OCI-M2 (cell line): ENCODE data around the gene SEMA3C.

Experiments
- DNase-seq: peaks from one replicate; lab custom pipeline; 2025; ENCODE audit not compliant: unreplicated experiment; lab: John Stamatoyannopoulos, UW

Gene SEMA3C

GRCh38 chr7:80890426-80891258, 28.2 kb downstream of the SEMA3C start:
- no peak for DNase-seq

- DNase-seq, result no peak
These were observed 29.3 kb downstream of the SEMA3C start for GRCh38 chr7:80889525-80889924.

GRCh38 chr7:80885757-80886156, 33.1 kb downstream of the SEMA3C start:
- DNase-seq, result no peak

- DNase-seq, result no peak
These were observed 34.2 kb downstream of the SEMA3C start for GRCh38 chr7:80884511-80885195.

GRCh38 chr7:80883154-80884025, 35.5 kb downstream of the SEMA3C start:
- no peak for DNase-seq

GRCh38 chr7:80882213-80882801, 36.5 kb downstream of the SEMA3C start:
- DNase-seq, result no peak

GRCh38 chr7:80881351-80881900, 37.4 kb downstream of the SEMA3C start:
- DNase-seq, result no peak

GRCh38 chr7:80879849-80880248, 39.0 kb downstream of the SEMA3C start:
- DNase-seq, result no peak

GRCh38 chr7:80876894-80877414, 41.9 kb downstream of the SEMA3C start:
- peak; percentile 24 for DNase-seq

- no peak for DNase-seq
These were observed 43.2 kb downstream of the SEMA3C start for GRCh38 chr7:80875537-80876120.

- no peak for DNase-seq
These were observed 45.7 kb downstream of the SEMA3C start for GRCh38 chr7:80873140-80873539.

- no peak for DNase-seq
These were observed 47.6 kb downstream of the SEMA3C start for GRCh38 chr7:80871228-80871627.

GRCh38 chr7:80870813-80871212, 48.0 kb downstream of the SEMA3C start:
- no peak for DNase-seq

GRCh38 chr7:80869821-80870751, 48.8 kb downstream of the SEMA3C start:
- no peak for DNase-seq

- DNase-seq, result no peak
These were observed 49.6 kb downstream of the SEMA3C start for GRCh38 chr7:80869106-80869784.

GRCh38 chr7:80868566-80868965, 50.3 kb downstream of the SEMA3C start:
- DNase-seq, result no peak

- no peak for DNase-seq
These were observed 58.3 kb downstream of the SEMA3C start for GRCh38 chr7:80860554-80860953.

GRCh38 chr7:80859272-80859970, 59.4 kb downstream of the SEMA3C start:
- DNase-seq, result no peak
